ENCODE measurements around the gene CLC. TPM values are rescaled to one million over a fixed set of nuclear protein-coding genes. Genes with fewer than 3 reads are reported as not detected.

The CLC gene
- total RNA-seq, 2 donors from 2014 or later: not detected

GRCh38 chr19:39686739-39687138, 51.1 kb downstream of the CLC start:
- Histone ChIP-seq H3K27ac (no peak overlapping the region), H3K4me3 (no peak overlapping the region), H3K9me3 (no peaks in the 10 kb centered on the region), H3K36me3 (replicated peaks in 1 of 2; ENCODE audit: insufficient read depth in 1 of 2, low read depth in 2 of 2) (no peaks in the 10 kb centered on the region), H3K27me3 (no peaks in the 10 kb centered on the region), H3K4me1 (no peaks in the 10 kb centered on the region)
- no peak for DNase-seq
- TF ChIP-seq CTCF (IDR thresholded peaks at IDR 0.05): no peak
- no peak for TF ChIP-seq POLR2A (IDR thresholded peaks at IDR 0.05)
- intact Hi-C loops (cut with DNase I): no loop called here
- WGBS, 2 donors: 65 to 70% methylated on average over 3 of the region's 3 CpGs
- ATAC-seq: no peak

- no peaks in the 10 kb centered on the region for H3K27me3 ChIP-seq
- intact Hi-C loops (cut with DNase I): no loop called here
- no peak overlapping the region for H3K4me3 ChIP-seq
- H3K27ac ChIP-seq: no peak overlapping the region
- no peak for ATAC-seq
- H3K9me3 ChIP-seq: no peaks in the 10 kb centered on the region
- WGBS, 2 donors: 70 to 75% methylated on average over 5 of the region's 5 CpGs
- TF ChIP-seq CTCF (IDR thresholded peaks at IDR 0.05) (no peak), POLR2A (IDR thresholded peaks at IDR 0.05) (no peak)
- H3K4me1 ChIP-seq: no peaks in the 10 kb centered on the region
- no peak for DNase-seq
- H3K36me3 ChIP-seq (replicated peaks in 1 of 2; ENCODE audit: insufficient read depth in 1 of 2, low read depth in 2 of 2): no peaks in the 10 kb centered on the region
Measured at GRCh38 chr19:39684267-39684666, 53.6 kb downstream of the CLC start.

DNA sequence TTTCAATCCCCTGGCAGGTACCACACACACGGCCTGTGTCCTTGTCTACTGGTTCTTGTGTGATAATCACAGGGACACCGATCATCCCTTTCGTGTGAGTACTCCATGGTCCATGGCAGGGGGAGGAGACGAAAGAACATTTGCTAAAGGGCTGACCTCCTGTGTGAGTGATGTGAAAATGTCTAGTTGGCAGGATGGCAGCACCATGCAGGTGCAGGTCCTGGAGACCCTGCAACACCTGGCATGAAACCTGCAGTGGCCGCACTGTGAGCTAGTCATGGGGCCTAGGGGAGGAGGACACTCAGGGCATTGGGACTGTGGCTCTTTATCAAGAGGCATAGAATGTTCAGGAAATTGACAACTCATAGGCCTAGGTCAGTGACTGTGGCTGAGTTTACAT, 56.4 kb downstream of the CLC start:
- no peak overlapping the region for H3K27ac ChIP-seq

More for the DNA sequence above, 56.4 kb downstream of the CLC start:
- H3K27me3 ChIP-seq: no peaks in the 10 kb centered on the region
- H3K36me3 ChIP-seq (replicated peaks in 1 of 2; ENCODE audit: insufficient read depth in 1 of 2, low read depth in 2 of 2): no peaks in the 10 kb centered on the region
- DNase-seq (no peak), ATAC-seq (no peak)
- TF ChIP-seq POLR2A (IDR thresholded peaks at IDR 0.05) (no peak), CTCF (IDR thresholded peaks at IDR 0.05) (no peak)
- no peak overlapping the region for H3K4me3 ChIP-seq
- H3K9me3 ChIP-seq: no peaks in the 10 kb centered on the region
- intact Hi-C loops (cut with DNase I): no loop called here
- H3K4me1 ChIP-seq: peaks cover 13% of the 10 kb centered on the region
- whole genome bisulfite sequencing, 2 donors: 95 to 100% methylated on average over 4 to 5 of the region's 5 CpGs

Small RNA genes lying within 50 kb of the gene (small RNA-seq; reads per million reads assigned to genes)
- gene RPS29P27: not detected

Other genes with a start within 250 kb of the CLC start
- gene DLL3, start 239.1 kb downstream of the CLC start, total RNA-seq: not detected
- not detected for gene SELENOV, start 222.9 kb downstream of the CLC start, total RNA-seq
- 1 to 10 TPM; 2.0 to 3.9 TPM for gene EID2B, start 205.2 kb downstream of the CLC start, total RNA-seq
- 10 to 100 TPM in 1 of 2 donors, 1 to 10 TPM in 1; 7.3 to 13.5 TPM for gene EID2, start 197.9 kb downstream of the CLC start, total RNA-seq
- not detected for gene LGALS13, start 135.5 kb downstream of the CLC start, total RNA-seq
- gene LGALS16, start 82.1 kb downstream of the CLC start, total RNA-seq: not detected
- gene LGALS14, start 33.5 kb downstream of the CLC start, total RNA-seq: not detected
- gene LEUTX, start 40.8 kb upstream of the CLC start, total RNA-seq: not detected
- gene DYRK1B, start 96.1 kb upstream of the CLC start, total RNA-seq: 10 to 100 TPM; 11.9 to 21.1 TPM
- gene FBL, start 108.3 kb upstream of the CLC start, total RNA-seq: 100 to 1,000 TPM in 1 of 2 donors, 10 to 100 TPM in 1; 90.3 to 118 TPM
- gene FCGBP, start 196.6 kb upstream of the CLC start, total RNA-seq: 10 to 100 TPM; 19.4 to 24.1 TPM
- 10 to 100 TPM; 14.2 to 43.8 TPM for gene PSMC4, start 233.1 kb upstream of the CLC start, total RNA-seq